ENCODE measurements around the gene SLC1A3. TPM values are rescaled to one million over a fixed set of nuclear protein-coding genes. Genes with fewer than 3 reads are reported as not detected.

Gene SLC1A3
- total RNA-seq, 1 experiment from 2014 or later = 9.6 TPM

GRCh38 chr5:36735891-36736290 is 129.5 kb downstream of the SLC1A3 start:
- no peaks in the 10 kb centered on the region for H3K36me3 Mint-ChIP-seq (ENCODE audit: insufficient read depth, unreplicated experiment)
- TF ChIP-seq CTCF (IDR thresholded peaks at IDR 0.05; ENCODE audit: unreplicated experiment) = no peak
- H3K27ac Mint-ChIP-seq (ENCODE audit: low read depth, unreplicated experiment) = no peak overlapping the region
- peaks cover 19% of the 10 kb centered on the region for H3K27me3 Mint-ChIP-seq (ENCODE audit: insufficient read depth, unreplicated experiment)
- intact Hi-C loops (cut with micrococcal nuclease) = no loop called here
- H3K4me1 Mint-ChIP-seq (ENCODE audit: insufficient read depth, unreplicated experiment) = no peaks in the 10 kb centered on the region
- no peaks in the 10 kb centered on the region for H3K9me3 Mint-ChIP-seq (ENCODE audit: unreplicated experiment)
- ChIA-PET CTCF (interaction anchor here (0.7 to 2.6 kb wide), 5 partner anchors 9 to 270 kb away, joined by 5 to 13 read pairs (median 7); no protein-coding TSS in a partner anchor), POLR2A (no interaction called here)
- H3K4me3 Mint-ChIP-seq (ENCODE audit: unreplicated experiment) = no peak overlapping the region
- BruUV-seq (replicated peaks) = no TSS peak
- no peak for DNase-seq (ENCODE audit: unreplicated experiment)
